Spleen (tissue), 7 donors: ENCODE measurements around the gene CAPN10.

Source experiments
- CTCF ChIP-seq, 11 experiments: fragments of 200-600 bp in 7 of 11; fragments of 450-650 bp in 4 of 11; sonication (generic) in 4 of 11; IDR thresholded peaks in 8 of 11; conservative IDR thresholded peaks in 3 of 11; 1 replicate in 7 of 11; 2 replicates in 4 of 11; pipeline versions ENCODE4 v1.4.0 to v1.8.0; 2016 to 2021; ENCODE audit warnings: antibody characterized with exemption in 11 of 11, inconsistent platforms in 4 of 11, mild to moderate bottlenecking in 1 of 11
- POLR2A ChIP-seq, 3 donors: fragments of 450-650 bp; IDR thresholded peaks; one replicate each; pipeline ENCODE4 v1.5.1; 2017; ENCODE audit warnings: antibody characterized with exemption in 3 of 3, mild to moderate bottlenecking in 1 of 3
- POLR2AphosphoS5 ChIP-seq, 3 donors: sonication (generic); formaldehyde crosslinking; IDR thresholded peaks; one replicate each; pipeline ENCODE4 v1.5.1; 2017; ENCODE audit warnings: antibody characterized with exemption in 3 of 3
- donor health status: DM: no; HTN: no; CAD: no; lungs with moderate emphysema.
- donor health status: DM: no; HTN: no; CAD: no.
- donor health status: DM: no; HTN: no; CAD: no.

GRCh38 chr2:240619506-240620148 lies 33.1 kb downstream of the CAPN10 start:
- TF ChIP-seq CTCF (IDR thresholded peaks at IDR 0.05 in 8 of 11, conservative IDR thresholded peaks at IDR 0.05 in 3 of 11) (no peak), POLR2AphosphoS5 (IDR thresholded peaks at IDR 0.05) (no peak), POLR2A (IDR thresholded peaks at IDR 0.05) (no peak)
